GM10248 (cell line): Measurements from ENCODE around the gene ZER1.

Source experiments
- CTCF ChIA-PET: fragments of 300-600 bp; sonication (Branson Sonifier 250); formaldehyde crosslinking; extraction: SDS; loops from one replicate; lab custom pipeline; 2021; ENCODE audit warnings: antibody characterized with exemption; lab: Yijun Ruan, JAX
- POLR2A ChIA-PET: fragments of 350-650 bp; sonication (Branson Sonifier 250); formaldehyde crosslinking; extraction: SDS; loops from one replicate; lab custom pipeline; 2020; ENCODE audit warnings: antibody characterized with exemption; lab: Yijun Ruan, JAX
- DNase-seq: peaks from one replicate; pipeline ENCODE4 v3.0.0; 2012; ENCODE audit errors: extremely low spot score
- TF ChIP-seq, protein P1 (sequence below): IDR thresholded peaks from 2 replicates; pipeline ENCODE4 v1.5.1; 2012; ENCODE audit warnings: mild to moderate bottlenecking, low read depth; ENCODE audit errors: extremely low read depth, missing control alignments, control extremely low read depth

Gene ZER1

DNA sequence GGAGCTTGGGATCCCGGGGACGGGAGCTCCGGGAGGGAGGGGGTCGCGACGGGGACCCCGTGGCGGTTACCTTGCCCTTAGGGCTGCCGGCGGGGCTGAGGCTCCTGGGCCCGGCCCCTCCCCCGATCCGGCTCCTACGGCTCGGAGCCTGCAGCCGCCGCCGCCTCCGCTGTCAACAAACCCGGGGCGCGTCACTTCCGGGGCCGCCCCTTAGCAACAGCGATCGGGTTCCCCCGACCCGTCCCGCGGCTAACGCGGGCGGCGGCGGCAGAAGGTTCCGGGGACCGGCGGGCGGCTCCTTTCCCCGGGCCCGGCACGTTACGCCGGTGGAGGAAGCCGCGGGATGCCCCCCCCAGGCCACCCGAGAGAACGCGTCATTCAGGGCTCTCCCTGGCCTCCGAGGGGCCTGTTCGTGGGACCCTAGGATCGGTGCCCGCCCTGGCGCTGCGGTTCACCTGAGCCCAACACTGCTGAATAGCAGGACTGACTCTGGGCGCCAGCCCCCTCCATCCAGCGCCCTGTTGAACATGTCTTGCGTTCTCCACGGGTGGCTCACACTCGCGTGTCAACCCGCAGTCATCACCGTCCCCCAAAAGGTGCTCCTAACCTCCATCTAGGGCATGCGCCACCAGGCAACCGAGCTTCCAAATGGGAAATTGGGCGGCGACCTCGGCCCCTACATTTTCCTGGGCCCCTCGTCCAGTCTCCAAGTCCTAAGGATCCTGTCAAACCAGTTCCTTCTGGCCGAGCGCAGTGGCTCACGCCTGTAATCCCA lies at the start of gene ZER1:
Gene ZER1, minus strand, starts transcription at position 183 of the 775 bp plus-strand sequence. CDS start 16,362 bp downstream, outside the sequence.
- CTCF ChIA-PET, result interaction anchor here (0.9 to 2.5 kb wide), 6 partner anchors 18 to 157 kb away, joined by 3 to 9 read pairs (median 4); partner anchors contain the start of genes ENDOG and PKN3
- DNase-seq, result peak; percentile 99
- TF ChIP-seq, protein P1, sequence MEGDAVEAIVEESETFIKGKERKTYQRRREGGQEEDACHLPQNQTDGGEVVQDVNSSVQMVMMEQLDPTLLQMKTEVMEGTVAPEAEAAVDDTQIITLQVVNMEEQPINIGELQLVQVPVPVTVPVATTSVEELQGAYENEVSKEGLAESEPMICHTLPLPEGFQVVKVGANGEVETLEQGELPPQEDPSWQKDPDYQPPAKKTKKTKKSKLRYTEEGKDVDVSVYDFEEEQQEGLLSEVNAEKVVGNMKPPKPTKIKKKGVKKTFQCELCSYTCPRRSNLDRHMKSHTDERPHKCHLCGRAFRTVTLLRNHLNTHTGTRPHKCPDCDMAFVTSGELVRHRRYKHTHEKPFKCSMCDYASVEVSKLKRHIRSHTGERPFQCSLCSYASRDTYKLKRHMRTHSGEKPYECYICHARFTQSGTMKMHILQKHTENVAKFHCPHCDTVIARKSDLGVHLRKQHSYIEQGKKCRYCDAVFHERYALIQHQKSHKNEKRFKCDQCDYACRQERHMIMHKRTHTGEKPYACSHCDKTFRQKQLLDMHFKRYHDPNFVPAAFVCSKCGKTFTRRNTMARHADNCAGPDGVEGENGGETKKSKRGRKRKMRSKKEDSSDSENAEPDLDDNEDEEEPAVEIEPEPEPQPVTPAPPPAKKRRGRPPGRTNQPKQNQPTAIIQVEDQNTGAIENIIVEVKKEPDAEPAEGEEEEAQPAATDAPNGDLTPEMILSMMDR, result no peak
- POLR2A ChIA-PET, result interaction anchor here (1.4 kb wide), 1 partner anchor 219 kb away, joined by 4 read pairs; the partner anchor contains the start of gene SPTAN1

DNA sequence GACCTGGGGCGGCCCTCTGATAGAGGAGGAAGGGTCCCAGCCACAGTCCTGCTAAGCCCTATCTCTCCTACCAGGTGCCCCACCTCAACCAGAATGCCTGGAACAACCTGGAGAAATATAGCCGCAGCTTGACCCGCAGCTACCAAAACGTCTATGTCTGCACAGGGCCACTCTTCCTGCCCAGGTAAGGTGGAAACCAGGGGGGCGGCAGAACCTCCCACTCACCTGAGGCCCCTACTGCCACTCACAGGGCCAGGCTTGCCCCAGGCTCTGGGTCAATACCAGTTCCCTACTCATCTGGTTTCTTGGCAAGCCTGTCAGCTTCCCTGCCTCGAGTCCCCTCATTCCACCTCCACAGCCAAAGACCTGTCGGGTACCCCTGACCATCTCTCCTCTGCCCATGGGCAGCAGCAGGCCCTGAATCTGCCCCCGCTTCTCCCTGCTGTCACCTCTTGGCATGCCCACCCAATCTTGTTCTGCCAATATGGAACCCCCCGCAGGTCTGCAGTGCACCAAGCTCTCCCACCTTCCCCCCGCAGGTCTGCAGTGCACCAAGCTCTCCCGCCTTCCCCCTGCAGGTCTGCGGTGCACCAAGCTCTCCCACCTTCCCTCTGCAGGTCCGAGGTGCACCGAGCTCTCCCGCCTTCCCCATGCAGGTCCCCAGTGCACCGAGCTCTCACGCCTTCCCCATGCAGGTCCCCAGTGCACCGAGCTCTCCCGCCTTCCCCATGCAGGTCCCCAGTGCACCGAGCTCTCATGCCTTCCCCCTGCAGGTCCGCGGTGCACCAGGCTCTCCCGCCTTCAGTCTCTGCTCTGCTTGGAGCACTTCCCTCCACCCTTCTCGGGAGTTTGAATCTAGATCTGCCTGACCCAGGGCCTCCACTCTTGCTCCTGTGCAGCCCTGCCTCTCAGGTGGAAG lies 49.2 kb upstream of the ZER1 start:
- TF ChIP-seq, protein P1, result no peak
- ChIA-PET CTCF (interaction anchor here (2.2 kb wide), 1 partner anchor 383 kb away, joined by 8 read pairs; no protein-coding TSS in a partner anchor), POLR2A (interaction anchor here (3.6 kb wide), 1 partner anchor 9 kb away, joined by 14 read pairs; the partner anchor contains the start of gene SPOUT1)
- no peak for DNase-seq

DNA sequence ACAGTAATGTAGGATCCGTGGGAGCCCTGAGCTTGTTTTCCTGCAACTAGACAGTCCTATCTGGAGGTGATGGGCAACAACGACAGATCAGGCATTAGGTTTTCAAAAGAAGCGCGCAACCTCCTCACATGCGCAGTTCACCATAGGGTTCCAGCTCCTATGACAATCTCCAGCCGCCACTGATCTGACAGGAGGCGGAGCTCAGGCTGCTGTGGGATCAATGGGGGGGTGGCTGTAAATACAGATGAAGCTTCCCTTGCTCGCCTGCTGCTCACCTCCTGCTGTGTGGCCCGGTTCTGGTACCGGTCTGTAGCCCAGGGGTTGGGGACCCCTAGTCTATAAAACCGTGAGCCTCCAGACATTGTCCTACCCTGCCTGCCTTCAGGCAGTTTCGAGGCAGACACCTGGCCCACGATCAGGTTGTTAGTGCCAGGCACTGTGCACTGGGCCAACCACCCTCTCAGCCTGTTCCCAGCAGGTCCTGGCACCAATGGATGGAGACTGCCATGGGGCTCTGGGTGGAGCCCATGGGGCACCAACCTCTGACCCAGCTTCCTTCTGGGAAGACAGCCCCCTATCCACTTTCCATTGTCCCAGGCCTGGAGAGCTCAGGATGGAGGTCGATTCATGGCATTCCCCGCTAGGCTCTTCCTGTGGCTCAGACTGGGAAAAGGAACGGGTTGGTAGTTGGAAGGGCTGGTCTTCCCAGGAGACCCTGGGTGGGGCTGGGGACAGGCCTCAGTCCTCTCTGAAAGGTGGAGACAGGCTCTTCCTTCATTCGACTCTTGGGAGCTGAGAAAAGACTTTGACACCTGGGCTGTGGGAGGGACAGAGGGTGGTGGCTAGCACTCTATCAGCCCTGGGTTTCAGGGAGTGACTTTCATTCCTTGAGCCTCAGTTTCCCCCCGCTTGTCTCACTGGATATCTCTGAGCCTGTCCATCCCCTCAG lies 48.3 kb upstream of the ZER1 start:
- POLR2A ChIA-PET, result interaction anchor here (0.6 to 3.6 kb wide), 2 partner anchors 10 to 47 kb away, joined by 3 to 14 read pairs; partner anchors contain the start of gene SPOUT1
- DNase-seq, result no peak
- TF ChIP-seq, protein P1, result no peak
- CTCF ChIA-PET, result interaction anchor here (1.4 to 3.1 kb wide), 8 partner anchors 10 to 382 kb away, joined by 3 to 30 read pairs (median 8); partner anchors contain the start of gene SPOUT1

DNA sequence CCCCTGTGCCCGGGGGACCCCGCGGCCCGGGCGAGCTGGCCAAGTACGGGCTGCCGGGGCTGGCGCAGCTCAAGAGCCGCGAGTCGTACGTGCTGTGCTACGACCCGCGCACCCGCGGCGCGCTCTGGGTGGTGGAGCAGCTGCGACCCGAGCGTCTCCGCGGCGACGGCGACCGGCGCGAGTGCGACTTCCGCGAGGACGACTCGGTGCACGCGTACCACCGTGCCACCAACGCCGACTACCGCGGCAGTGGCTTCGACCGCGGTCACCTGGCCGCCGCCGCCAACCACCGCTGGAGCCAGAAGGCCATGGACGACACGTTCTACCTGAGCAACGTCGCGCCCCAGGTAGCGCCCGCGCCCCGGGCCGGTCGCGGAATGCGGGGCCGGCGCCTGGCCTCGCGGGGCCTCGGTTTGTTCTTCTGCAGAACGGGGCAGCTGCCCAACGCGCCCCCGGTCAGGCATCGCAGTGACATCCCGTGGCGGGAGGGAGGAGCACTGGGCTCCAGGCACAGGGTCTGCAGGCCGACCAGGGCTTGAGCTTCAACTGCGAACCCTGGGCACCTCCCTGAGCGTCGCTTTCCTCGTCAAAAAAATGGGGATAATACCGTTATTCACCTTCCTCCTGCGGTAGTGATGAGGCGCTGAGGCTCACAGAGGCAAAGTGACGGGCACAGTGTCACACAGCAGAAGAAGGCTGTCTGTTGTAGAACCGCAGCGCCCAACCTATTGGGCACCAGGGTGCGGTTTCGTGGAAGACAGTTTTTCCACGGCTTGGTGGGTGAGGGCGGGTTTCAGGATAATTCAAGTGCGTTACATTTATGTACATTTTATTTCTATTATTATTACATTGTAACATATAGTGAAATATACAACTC lies 47.4 kb upstream of the ZER1 start:
- TF ChIP-seq, protein P1, result no peak
- CTCF ChIA-PET, result interaction anchor here (0.7 to 3.1 kb wide), 38 partner anchors 8 to 381 kb away, joined by 3 to 30 read pairs (median 6); partner anchors contain the start of genes PKN3, SPOUT1, ZDHHC12 and ZER1
- POLR2A ChIA-PET, result interaction anchor here (0.6 to 3.6 kb wide), 9 partner anchors 11 to 380 kb away, joined by 3 to 14 read pairs (median 4); partner anchors contain the start of genes SPOUT1 and SPTAN1
- DNase-seq, result peak; percentile 55

DNA sequence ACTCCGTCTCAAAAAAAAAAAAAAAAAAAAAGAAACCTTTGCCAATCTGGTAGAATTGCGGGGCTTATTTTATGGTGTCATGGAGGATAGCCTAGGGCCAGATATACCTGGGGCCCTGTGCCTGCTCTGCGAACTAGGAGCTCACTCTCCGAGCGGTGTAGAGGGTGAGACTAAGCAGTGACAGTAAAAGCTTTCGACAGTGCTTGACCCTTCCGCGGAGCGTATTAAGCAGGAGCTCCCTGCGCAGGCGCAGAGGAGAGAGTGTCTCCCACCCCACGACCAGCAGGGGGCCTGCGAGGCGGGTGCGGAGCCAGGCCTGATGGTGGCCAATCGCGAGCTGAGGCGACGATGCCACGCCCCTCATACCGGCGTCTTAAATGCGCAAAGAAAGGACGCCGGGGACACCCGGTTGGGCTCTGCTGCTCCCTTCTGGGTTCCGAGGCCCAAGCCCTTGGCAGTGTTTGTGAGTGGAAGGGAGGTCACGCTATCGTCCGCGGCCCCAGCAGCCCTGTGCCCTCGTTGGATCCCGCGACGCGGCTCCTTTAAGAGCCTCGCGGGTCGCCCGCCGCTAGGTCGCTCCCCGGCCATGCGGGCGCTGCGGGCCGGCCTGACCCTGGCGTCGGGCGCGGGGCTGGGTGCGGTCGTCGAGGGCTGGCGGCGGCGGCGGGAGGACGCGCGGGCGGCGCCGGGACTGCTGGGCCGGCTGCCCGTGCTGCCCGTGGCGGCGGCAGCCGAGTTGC lies 46.5 kb upstream of the ZER1 start, which contains the start of gene ENDOG:
Gene ENDOG, plus strand, starts transcription at position 402 of the 740 bp plus-strand sequence. Its CDS starts 185 bp downstream, at position 587.
- ChIA-PET CTCF (interaction anchor here (0.6 to 3.1 kb wide), 47 partner anchors 9 to 380 kb away, joined by 3 to 30 read pairs (median 5); partner anchors contain the start of genes PHYHD1, PKN3, SPOUT1 and ZDHHC12), POLR2A (interaction anchor here (0.5 to 3.6 kb wide), 17 partner anchors 12 to 379 kb away, joined by 3 to 14 read pairs (median 4); partner anchors contain the start of genes DOLK, NUP188, SPOUT1 and SPTAN1)
- TF ChIP-seq, protein P1, result peak; percentile 90
- DNase-seq, result peak; percentile 99
